H4 (cell line): ENCODE data around the gene VEGFC. TPM values are rescaled to one million over a fixed set of nuclear protein-coding genes. Genes with fewer than 3 reads are reported as not detected.

Experiments
- DNase-seq: peaks from one replicate; pipeline ENCODE4 v3.0.0-alpha.2; 2015; ENCODE audit warnings: low spot score
- total RNA-seq: library from RNA; depleted of rRNA; stranded (reverse); fragments of >200 nt; shearing (Covaris generic); gene quantifications from 2 replicates; pipeline ENCODE4 v1.2.3, GENCODE V29; 2014

The VEGFC gene
- total RNA-seq, 1 experiment from 2014 or later: 15.1 TPM

GRCh38 chr4:176799653-176800052 lies 6.9 kb upstream of the VEGFC start:
- DNase-seq: no peak

GRCh38 chr4:176798540-176798939 lies 5.8 kb upstream of the VEGFC start:
- DNase-seq: no peak

- no peak for DNase-seq
These were observed 2.7 kb upstream of the VEGFC start for GRCh38 chr4:176795441-176795840.

- DNase-seq: no peak
These were observed 1.9 kb upstream of the VEGFC start for GRCh38 chr4:176794651-176795050.

- DNase-seq: peak; percentile 69
These were observed 1.4 kb upstream of the VEGFC start for GRCh38 chr4:176794151-176794550.

- no peak for DNase-seq
These were observed 411 bp upstream of the VEGFC start for GRCh38 chr4:176793060-176793605.

GRCh38 chr4:176791591-176792325 lies 964 bp downstream of the VEGFC start:
- peak; percentile 33 for DNase-seq

GRCh38 chr4:176790398-176790797 lies 2.3 kb downstream of the VEGFC start:
- DNase-seq: no peak

- DNase-seq: peak; percentile 93
These were observed 2.8 kb downstream of the VEGFC start for GRCh38 chr4:176789955-176790354.

GRCh38 chr4:176788971-176789370 lies 3.8 kb downstream of the VEGFC start:
- DNase-seq: peak; percentile 22

- DNase-seq: peak; percentile 46
These were observed 4.5 kb downstream of the VEGFC start for GRCh38 chr4:176788248-176788647.

- peak; percentile 70 for DNase-seq
These were observed 7.9 kb downstream of the VEGFC start for GRCh38 chr4:176784816-176785215.

- DNase-seq: no peak
These were observed 9.9 kb downstream of the VEGFC start for GRCh38 chr4:176782794-176783193.

GRCh38 chr4:176782191-176782590 lies 10.5 kb downstream of the VEGFC start:
- DNase-seq: no peak

GRCh38 chr4:176781739-176782100 lies 11.0 kb downstream of the VEGFC start:
- peak; percentile 28 for DNase-seq

- no peak for DNase-seq
These were observed 11.6 kb downstream of the VEGFC start for GRCh38 chr4:176780995-176781738.

GRCh38 chr4:176779421-176779820 lies 13.3 kb downstream of the VEGFC start:
- DNase-seq: no peak

GRCh38 chr4:176778491-176778890 lies 14.2 kb downstream of the VEGFC start:
- DNase-seq: peak; percentile 59

- DNase-seq: peak; percentile 65
These were observed 14.7 kb downstream of the VEGFC start for GRCh38 chr4:176778063-176778462.

- no peak for DNase-seq
These were observed 17.4 kb downstream of the VEGFC start for GRCh38 chr4:176775338-176775737.

GRCh38 chr4:176774852-176775251 lies 17.9 kb downstream of the VEGFC start:
- no peak for DNase-seq

- peak; percentile 83 for DNase-seq
These were observed 23.2 kb downstream of the VEGFC start for GRCh38 chr4:176769514-176769913.

GRCh38 chr4:176767183-176767582 lies 25.5 kb downstream of the VEGFC start:
- no peak for DNase-seq
